Esophagus muscularis mucosa (tissue), 4 donors: ENCODE results near the gene TESK1. TPM values are rescaled to one million over a fixed set of nuclear protein-coding genes. Genes with fewer than 3 reads are reported as not detected.

Experiments used
- DNase-seq: peaks from one replicate; pipeline ENCODE4 v3.0.0-alpha.2; 2017; ENCODE audit errors: extremely low spot score
- H3K27ac ChIP-seq, 4 donors: fragments of 200-600 bp; sonication (generic); replicated peaks in 1 of 4; 1 replicate in 3 of 4; 2 replicates in 1 of 4; pipeline ENCODE4 v1.5.1; 2016 to 2019; ENCODE audit warnings: mild to moderate bottlenecking in 1 of 4
- H3K27me3 ChIP-seq, 4 donors: fragments of 200-600 bp; sonication (generic); one replicate each; pipeline versions ENCODE4 v1.5.1 to v1.6.0; 2016 to 2019
- H3K36me3 ChIP-seq, 4 donors: fragments of 200-600 bp; sonication (generic); one replicate each; pipeline ENCODE4 v1.5.1; 2016 to 2019
- H3K4me1 ChIP-seq, 4 donors: fragments of 200-600 bp; sonication (generic); one replicate each; pipeline ENCODE4 v1.5.1; 2016 to 2019
- H3K4me3 ChIP-seq, 4 donors: fragments of 200-600 bp; sonication (generic); 1 replicate in 2 of 4; 2 replicates in 2 of 4; pipeline ENCODE4 v1.5.1; 2016 to 2019; ENCODE audit warnings: mild to moderate bottlenecking in 4 of 4, moderate library complexity in 1 of 4
- H3K9me3 ChIP-seq, 4 donors: fragments of 200-600 bp; sonication (generic); 1 replicate in 3 of 4; 2 replicates in 1 of 4; pipeline ENCODE4 v1.5.1; 2016 to 2019
- CTCF ChIP-seq, 3 experiments: fragments of 200-600 bp in 2 of 3; fragments of 450-650 bp in 1 of 3; sonication (generic) in 2 of 3; IDR thresholded peaks; one replicate each; pipeline ENCODE4 v1.5.1; 2017 to 2019; ENCODE audit warnings: antibody characterized with exemption in 3 of 3, mild to moderate bottlenecking in 2 of 3, moderate library complexity in 1 of 3
- EP300 ChIP-seq: sonication (generic); formaldehyde crosslinking; IDR thresholded peaks from one replicate; pipeline ENCODE4 v1.6.1; 2017; ENCODE audit warnings: antibody characterized with exemption
- POLR2A ChIP-seq: fragments of 450-650 bp; IDR thresholded peaks from one replicate; pipeline ENCODE4 v1.6.1; 2017; ENCODE audit warnings: antibody characterized with exemption, moderate library complexity, mild to moderate bottlenecking, low read depth
- POLR2AphosphoS5 ChIP-seq, 2 donors: sonication (generic); formaldehyde crosslinking; IDR thresholded peaks; one replicate each; pipeline ENCODE4 v1.6.1; 2017; ENCODE audit warnings: antibody characterized with exemption in 2 of 2
- WGBS: methylation state at CpG from one replicate; pipeline ENCODE4 v1.1.5; 2018; 5-methylcytosine and 5-hydroxymethylcytosine counted together
- intact Hi-C: fragments of 100-400 bp; cut with DNase I; formaldehyde crosslinking; loops from one replicate; pipeline ENCODE4 v1.15.1; 2023
- total RNA-seq, 4 donors: library from RNA; depleted of rRNA; stranded (reverse); fragments of >200 nt; gene quantifications; one replicate each; pipeline versions ENCODE4 v1.1.0 to v1.2.1, GENCODE V29; 2016

TESK1 gene
- total RNA-seq, 4 donors from 2014 or later, result 48.2 to 80.6 (median 63.4) TPM

GRCh38 chr9:35562895-35563780 is 41.9 kb upstream of the TESK1 start:
- Histone ChIP-seq H3K4me1 (peaks cover 28 to 52% (median 48%) of the 10 kb centered on the region in 4 donors), H3K9me3 (no peaks in the 10 kb centered on the region), H3K4me3 (peak overlapping the region; percentile 19 to 44 (median 22)), H3K27me3 (no peaks in the 10 kb centered on the region), H3K27ac (peak overlapping the region; percentile 77 to 84 (median 80)), H3K36me3 (peaks cover 20 to 47% (median 44%) of the 10 kb centered on the region in 4 donors)
- DNase-seq, result no peak
- intact Hi-C loops, result loop anchor here (5.0 kb wide), 1 partner anchor 39 kb away; no protein-coding TSS in a partner anchor
- 66% methylated on average over 16 of the region's 20 CpGs for WGBS
- no peak for TF ChIP-seq EP300
- TF ChIP-seq POLR2AphosphoS5 (IDR thresholded peaks at IDR 0.05), result no peak

GRCh38 chr9:35563791-35564197 is 41.3 kb upstream of the TESK1 start:
- 25% methylated on average over 13 of the region's 14 CpGs for WGBS
- no peaks in the 10 kb centered on the region for H3K9me3 ChIP-seq
- intact Hi-C loops, result loop anchor here (5.0 kb wide), 1 partner anchor 39 kb away; no protein-coding TSS in a partner anchor
- H3K27me3 ChIP-seq, result no peaks in the 10 kb centered on the region
- H3K4me3 ChIP-seq, result peak overlapping the region; percentile 19 to 44 (median 22)
- peaks cover 16 to 41% (median 37%) of the 10 kb centered on the region in 4 donors for H3K36me3 ChIP-seq
- H3K27ac ChIP-seq, result peak overlapping the region; percentile 77 to 84 (median 80)
- peaks cover 28 to 52% (median 48%) of the 10 kb centered on the region in 4 donors for H3K4me1 ChIP-seq
- no peak for TF ChIP-seq CTCF (IDR thresholded peaks at IDR 0.05)
- peak; percentile 22 to 66 for TF ChIP-seq POLR2AphosphoS5 (IDR thresholded peaks at IDR 0.05)
- DNase-seq, result no peak

GRCh38 chr9:35564658-35565061 is 40.4 kb upstream of the TESK1 start:
- Histone ChIP-seq H3K4me1 (peaks cover 28 to 52% (median 48%) of the 10 kb centered on the region in 4 donors), H3K4me3 (no peak overlapping the region), H3K27me3 (no peaks in the 10 kb centered on the region), H3K9me3 (no peaks in the 10 kb centered on the region), H3K27ac (peak overlapping the region; percentile 77 to 84 (median 80)), H3K36me3 (peaks cover 9 to 32% (median 28%) of the 10 kb centered on the region in 4 donors)
- 54% methylated on average over 7 of the region's 7 CpGs for WGBS
- DNase-seq, result no peak
- intact Hi-C loops, result loop anchor here (5.0 kb wide), 1 partner anchor 38 kb away; no protein-coding TSS in a partner anchor
- TF ChIP-seq POLR2AphosphoS5 (IDR thresholded peaks at IDR 0.05) (peak; percentile 53 to 67), POLR2A (no peak), EP300 (no peak)

- WGBS, result 94% methylated on average over 2 of the region's 2 CpGs
Measured at GRCh38 chr9:35566417-35566816, 38.6 kb upstream of the TESK1 start.

GRCh38 chr9:35568196-35568595 is 36.9 kb upstream of the TESK1 start:
- H3K27ac ChIP-seq, result no peak overlapping the region
- no peaks in the 10 kb centered on the region for H3K36me3 ChIP-seq
- H3K27me3 ChIP-seq, result no peaks in the 10 kb centered on the region
- no peak overlapping the region for H3K4me3 ChIP-seq
- peaks cover 21 to 23% (median 22%) of the 10 kb centered on the region in 4 donors for H3K4me1 ChIP-seq
- no peaks in the 10 kb centered on the region for H3K9me3 ChIP-seq
- intact Hi-C loops, result no loop called here
- WGBS, result 92% methylated on average over 4 of the region's 4 CpGs
- no peak for TF ChIP-seq POLR2A
- no peak for TF ChIP-seq CTCF (IDR thresholded peaks at IDR 0.05)
- no peak for TF ChIP-seq POLR2AphosphoS5 (IDR thresholded peaks at IDR 0.05)
- no peak for TF ChIP-seq EP300
- DNase-seq, result no peak

More at GRCh38 chr9:35566417-35566816, 38.6 kb upstream of the TESK1 start:
- DNase-seq, result no peak
- TF ChIP-seq EP300 (no peak), POLR2AphosphoS5 (IDR thresholded peaks at IDR 0.05) (no peak), CTCF (IDR thresholded peaks at IDR 0.05) (no peak), POLR2A (no peak)
- Histone ChIP-seq H3K27ac (no peak overlapping the region), H3K36me3 (peaks cover 0 to 15% (median 11%) of the 10 kb centered on the region in 4 donors), H3K27me3 (no peaks in the 10 kb centered on the region), H3K4me1 (peaks cover 28 to 41% (median 39%) of the 10 kb centered on the region in 4 donors), H3K4me3 (no peak overlapping the region), H3K9me3 (no peaks in the 10 kb centered on the region)
- intact Hi-C loops, result no loop called here
